Left ventricle myocardium superior (tissue), 1 donor: ENCODE measurements around the gene GLI1. TPM values are rescaled to one million over a fixed set of nuclear protein-coding genes. Genes with fewer than 3 reads are reported as not detected.
A peak's percentile ranks its signal among the peaks of the same experiment; 100 is the strongest.

Source experiments
- ATAC-seq: fragments of 200-7000 bp; cut with Tn5 transposase; one replicate; pipeline ENCODE4 v1.9.1; 2020; ENCODE audit warnings: mild to moderate bottlenecking, moderate library complexity
- DNase-seq: peaks from one replicate; pipeline ENCODE4 v3.0.0-alpha.2; 2020
- intact Hi-C: fragments of 100-400 bp; cut with micrococcal nuclease; formaldehyde crosslinking; loops from one replicate; pipeline ENCODE4 v1.11.0; 2022
- total RNA-seq: library from RNA; stranded (reverse); fragmentation: NEBNext Ultra II Directional; extraction: Animal tissue kit (Norgen Biotek cat#: 25700); gene quantifications from one replicate; pipeline ENCODE4 v1.2.1, GENCODE V29; 2021
- donor health status: DM: no; HTN: yes; CAD: no; lungs with severe emphysema.

The GLI1 gene
- total RNA-seq, 1 donor from 2014 or later = 0.37 TPM

DNA sequence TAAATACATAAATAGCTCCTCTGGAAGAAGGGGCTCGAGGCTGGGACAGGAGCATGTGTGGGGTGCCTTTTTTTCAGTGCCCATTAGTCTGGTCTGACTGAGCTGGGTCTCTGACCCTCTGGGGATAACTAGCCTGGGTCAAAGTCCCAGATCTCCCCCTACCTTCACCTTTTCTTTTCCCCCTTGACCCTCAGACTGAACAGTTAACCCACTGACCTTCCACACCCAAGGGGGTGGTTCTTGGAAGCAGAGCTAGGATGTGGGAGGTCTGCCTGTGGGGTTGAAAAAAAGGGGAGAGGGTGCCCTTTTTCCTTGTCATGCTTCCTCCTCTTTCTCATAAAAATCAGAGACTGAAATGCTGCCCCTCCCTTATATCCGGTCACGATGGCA, 925 bp upstream of the GLI1 start:
- intact Hi-C loops = no loop called here
- DNase-seq (no peak), ATAC-seq (no peak)

DNA sequence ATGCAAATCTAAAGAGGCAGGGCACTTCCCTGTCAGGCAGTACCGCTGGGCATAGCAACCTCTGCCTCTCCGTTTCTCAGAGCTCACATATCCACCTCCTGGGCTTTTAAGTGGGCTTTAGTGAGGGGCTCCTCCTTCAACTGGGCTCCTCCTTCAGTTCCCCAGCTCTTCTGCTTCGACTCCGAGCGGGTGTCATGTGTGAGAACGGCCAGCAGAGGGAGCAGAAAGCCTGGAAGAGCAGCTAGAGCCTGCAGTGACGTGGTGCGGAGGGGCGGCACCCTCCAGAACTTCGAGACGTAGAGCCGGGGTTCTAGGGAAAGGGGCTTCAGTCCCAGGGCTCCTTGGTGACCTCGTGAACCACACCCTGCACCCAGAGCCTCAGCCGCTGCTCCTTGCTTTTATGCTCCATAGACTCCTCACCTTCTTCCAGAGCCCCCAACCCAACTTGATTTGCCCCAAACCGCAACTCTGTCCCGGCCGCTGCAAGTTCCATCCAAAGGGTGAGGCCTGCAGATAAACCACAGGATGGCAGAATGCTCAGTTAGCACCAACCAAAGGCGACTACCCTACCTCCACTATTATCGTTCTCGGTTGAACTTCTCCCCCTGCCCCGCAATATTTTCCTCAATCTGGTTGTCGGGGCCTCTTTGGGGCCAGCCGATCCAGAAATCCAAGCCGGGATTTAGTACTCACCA, 383 bp upstream of the GLI1 start:
- peak; percentile 76 for ATAC-seq
- DNase-seq = peak; percentile 95
- intact Hi-C loops = no loop called here

DNA sequence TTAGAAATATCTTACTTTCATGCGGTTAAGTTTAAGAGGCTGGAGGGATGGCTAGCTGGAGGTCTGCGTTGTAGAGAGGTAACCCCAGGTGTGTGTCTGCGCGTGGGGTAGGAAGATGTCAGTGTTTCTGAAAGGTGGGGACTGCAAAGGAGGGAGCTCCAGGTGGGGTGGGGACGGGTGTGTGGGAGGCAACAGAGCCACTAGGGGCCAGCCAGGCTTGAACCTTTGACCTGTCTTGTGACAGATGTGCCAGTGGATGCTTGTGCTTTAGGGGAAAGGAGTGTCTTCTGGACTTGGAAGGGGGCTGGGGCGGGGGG, 841 bp downstream of the GLI1 start:
- DNase-seq (no peak), ATAC-seq (no peak)
- intact Hi-C loops = no loop called here

DNA sequence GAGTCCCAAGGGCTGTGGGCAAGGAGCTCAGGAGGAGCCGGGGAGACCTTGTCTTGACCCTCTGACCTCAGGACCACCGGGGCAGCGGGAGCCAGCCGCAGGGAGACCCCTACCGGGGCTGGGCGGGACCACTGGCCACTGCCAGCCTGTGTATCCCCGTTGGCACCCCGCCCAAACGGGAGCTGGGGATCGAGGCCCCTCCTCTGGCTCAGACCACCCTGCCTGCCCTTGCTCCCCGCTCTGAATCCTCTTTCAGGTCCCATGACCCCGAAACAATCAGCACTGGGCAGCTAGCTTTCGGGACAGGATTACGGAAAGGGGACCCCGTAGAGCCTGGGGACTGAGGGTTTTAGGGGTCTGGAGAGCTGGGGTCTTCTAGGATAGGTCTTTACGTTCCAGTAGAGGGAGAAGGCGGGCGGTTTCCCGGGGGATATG, 1.3 kb downstream of the GLI1 start:
- DNase-seq (peak; percentile 40), ATAC-seq (no peak)
- intact Hi-C loops = no loop called here

DNA sequence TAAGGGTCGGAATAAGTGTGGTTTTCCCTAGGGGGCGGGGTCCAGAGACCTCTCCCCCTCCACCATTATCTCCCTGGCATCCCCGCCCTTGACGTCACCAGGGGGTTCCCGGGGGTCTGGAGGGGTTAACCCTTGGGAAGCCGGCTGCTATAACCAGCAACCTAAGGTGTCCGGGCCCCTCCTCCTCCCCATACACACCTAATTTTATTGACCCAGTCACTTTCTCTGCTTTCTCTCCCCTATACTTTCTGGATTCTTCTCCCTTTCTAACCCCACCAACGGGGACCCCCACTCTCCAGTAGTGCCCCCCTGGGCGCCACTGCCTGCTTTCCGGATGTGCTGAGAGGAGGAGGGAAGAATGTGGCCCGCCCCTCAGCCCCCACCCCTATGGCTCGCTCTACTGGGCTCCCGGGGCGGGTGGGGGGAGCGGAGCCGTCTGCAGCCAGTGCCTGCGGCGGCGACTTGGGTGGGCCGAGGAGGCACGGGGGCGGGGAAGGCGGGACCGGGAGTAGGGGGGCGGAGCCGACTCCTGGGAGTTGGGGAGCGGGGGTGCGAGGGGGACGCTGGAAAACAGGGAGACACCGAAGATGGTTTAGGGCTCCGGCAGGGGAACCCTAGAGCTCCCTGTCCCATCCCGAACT, 1.8 kb downstream of the GLI1 start:
- DNase-seq (peak; percentile 79), ATAC-seq (peak; percentile 63)
- intact Hi-C loops = no loop called here

DNA sequence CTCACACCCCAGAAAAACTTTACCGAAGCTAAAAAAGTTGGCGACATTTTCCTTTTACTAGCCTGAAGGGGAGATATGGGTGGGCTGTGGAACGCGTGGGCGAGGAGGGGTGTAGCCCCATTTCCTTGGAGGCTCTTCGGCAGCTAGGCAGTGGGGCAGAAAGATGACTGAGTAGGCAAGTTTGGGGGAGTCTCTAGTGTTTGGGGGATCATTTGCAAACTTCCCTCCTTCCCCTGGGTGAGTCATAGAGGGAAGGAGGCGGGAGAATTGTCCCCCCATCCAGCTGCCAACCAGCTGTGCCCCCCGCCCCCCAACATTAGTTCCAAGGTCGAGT, 2.3 kb downstream of the GLI1 start:
- intact Hi-C loops = no loop called here
- ATAC-seq = peak; percentile 0

DNA sequence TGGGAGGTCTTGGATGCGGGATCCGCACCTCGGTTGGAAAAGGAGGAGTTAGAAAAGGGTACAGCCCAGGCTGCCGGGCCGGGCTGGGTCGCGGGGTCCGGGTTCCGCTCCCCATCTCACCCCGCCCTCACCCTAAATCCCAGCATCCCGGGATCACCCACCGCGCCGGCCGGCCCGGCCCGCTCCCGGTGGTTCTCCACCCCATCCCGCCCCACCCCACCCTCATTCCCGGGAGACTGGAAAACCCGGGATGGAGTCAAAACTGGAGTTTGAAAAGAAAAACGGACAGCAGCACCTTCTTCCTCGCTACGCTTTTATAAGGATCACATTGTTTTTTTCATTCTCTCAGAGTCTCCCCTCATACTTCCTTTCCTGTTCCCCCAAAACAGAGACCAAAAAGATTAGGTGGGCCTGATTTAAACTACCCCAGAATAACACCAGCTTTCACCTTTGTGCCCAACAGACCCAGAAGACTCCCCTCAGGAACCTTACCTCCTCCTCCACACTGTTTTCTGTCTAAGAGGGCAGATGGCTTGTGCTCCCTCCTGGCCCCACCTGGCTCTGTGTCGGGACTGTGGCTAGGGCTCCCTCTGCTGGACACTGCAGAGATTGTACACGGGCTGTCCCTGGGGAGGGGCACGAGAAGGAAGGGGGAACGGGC, 2.8 kb downstream of the GLI1 start:
- intact Hi-C loops = no loop called here
- ATAC-seq (peak; percentile 75), DNase-seq (peak; percentile 85)

More for the DNA sequence above, 2.3 kb downstream of the GLI1 start:
- no peak for DNase-seq

DNA sequence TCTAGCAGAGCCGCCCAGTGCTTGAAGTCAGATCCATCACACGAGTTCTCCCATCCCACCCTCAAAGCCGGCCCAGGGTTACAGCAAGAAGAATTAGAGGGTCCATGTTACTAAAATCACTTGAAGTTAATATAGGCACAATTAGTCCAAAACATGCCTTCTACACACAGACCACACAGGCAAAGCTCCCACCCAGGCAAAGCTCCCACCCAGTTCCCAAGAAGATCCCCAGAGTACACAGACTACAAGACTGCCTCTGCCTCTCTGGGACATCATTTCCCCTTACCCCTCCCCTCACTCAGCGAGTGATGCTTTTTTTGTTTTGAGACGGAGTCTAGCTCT, 3.3 kb downstream of the GLI1 start:
- intact Hi-C loops = no loop called here
- DNase-seq (no peak), ATAC-seq (no peak)

DNA sequence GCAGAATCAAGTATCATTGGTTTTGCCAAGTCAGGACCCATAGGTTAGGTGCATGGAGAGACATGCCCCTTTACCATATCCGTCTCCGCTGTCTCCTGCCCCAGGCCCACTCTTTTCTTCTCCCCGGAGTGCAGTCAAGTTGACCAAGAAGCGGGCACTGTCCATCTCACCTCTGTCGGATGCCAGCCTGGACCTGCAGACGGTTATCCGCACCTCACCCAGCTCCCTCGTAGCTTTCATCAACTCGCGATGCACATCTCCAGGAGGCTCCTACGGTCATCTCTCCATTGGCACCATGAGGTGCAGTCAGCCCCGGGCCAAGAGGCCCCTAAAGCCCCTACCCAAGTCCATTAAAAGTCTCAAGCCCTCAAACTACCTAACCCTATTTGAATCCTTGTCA, 5.0 kb downstream of the GLI1 start:
- DNase-seq (no peak), ATAC-seq (no peak)
- intact Hi-C loops = no loop called here

DNA sequence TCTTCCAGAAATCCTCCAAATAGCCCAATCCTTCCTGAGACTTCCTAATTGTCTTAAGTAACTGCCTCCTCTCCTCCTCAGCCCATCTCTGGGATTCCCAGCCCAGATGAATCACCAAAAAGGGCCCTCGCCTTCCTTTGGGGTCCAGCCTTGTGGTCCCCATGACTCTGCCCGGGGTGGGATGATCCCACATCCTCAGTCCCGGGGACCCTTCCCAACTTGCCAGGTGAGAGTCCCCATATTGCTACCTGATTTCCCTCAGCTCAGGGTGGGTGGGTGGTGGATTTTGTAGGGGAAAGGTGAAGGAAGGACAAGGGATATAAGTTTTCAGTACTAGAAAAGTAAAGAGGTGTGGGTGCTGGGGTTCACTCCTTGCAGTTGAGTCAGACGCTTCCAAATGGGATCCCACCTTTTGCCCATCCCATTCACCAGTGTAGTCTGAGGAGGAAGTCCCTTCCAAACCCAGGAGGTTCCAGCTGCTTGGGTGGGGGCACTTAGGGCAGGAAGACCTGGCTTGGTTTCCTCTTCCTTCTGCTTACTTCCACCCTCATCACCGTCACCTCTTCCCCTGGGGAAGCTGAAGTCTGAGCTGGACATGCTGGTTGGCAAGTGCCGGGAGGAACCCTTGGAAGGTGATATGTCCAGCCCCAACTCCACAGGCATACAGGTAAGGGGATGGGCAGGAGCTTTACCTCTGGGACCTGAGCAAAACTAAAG, 5.6 kb downstream of the GLI1 start:
- ATAC-seq = no peak
- intact Hi-C loops = no loop called here
- no peak for DNase-seq

DNA sequence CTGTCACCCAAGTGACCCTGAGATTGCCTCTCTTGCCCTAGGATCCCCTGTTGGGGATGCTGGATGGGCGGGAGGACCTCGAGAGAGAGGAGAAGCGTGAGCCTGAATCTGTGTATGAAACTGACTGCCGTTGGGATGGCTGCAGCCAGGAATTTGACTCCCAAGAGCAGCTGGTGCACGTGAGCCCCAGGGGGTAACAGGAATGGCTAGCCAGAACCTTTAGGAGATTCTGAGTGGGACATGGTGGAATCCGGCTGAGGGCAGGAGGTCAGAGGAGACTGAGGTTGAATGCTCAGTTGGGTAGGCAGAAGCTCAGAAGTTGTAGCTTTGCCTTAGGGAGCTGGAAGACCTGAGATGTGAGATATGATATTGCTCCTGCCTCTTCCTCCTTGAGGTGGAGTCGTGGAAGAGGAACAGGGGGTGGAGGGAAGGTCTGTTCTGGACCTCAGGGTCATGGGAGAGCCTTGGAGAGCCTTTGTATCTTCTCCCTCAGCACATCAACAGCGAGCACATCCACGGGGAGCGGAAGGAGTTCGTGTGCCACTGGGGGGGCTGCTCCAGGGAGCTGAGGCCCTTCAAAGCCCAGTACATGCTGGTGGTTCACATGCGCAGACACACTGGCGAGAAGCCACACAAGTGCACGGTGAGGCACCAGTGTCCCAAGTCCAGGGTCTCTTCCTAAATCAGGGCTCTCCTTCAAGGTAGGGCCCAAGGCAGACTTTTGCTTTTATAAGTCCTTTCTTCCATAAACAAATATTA, 6.3 kb downstream of the GLI1 start:
- ATAC-seq (no peak), DNase-seq (no peak)
- intact Hi-C loops = no loop called here

DNA sequence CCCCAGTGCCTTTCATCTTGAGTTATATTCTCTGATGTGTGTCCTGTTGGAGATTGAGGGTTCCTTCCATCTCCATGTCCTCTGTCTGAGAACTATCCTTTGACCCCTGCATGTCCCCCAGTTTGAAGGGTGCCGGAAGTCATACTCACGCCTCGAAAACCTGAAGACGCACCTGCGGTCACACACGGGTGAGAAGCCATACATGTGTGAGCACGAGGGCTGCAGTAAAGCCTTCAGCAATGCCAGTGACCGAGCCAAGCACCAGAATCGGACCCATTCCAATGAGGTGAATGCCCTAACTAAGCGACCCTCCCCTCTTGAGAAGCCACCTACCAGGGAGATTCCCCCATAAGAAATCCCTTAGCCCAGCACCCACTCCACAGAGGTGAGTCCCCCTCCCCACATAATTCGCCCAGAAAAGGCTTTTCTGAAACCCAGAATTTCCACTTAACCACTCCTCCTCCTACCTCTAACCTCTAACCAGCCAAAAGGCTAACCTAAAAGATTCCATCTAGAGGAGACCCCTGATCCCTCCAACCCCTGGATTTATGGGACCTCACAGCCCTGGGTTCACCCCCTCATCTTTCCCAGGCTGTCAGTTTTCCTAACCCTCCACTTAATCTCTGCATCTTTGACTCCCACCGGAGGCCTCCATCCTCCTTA, 7.8 kb downstream of the GLI1 start:
- intact Hi-C loops = no loop called here
- ATAC-seq (no peak), DNase-seq (no peak)

DNA sequence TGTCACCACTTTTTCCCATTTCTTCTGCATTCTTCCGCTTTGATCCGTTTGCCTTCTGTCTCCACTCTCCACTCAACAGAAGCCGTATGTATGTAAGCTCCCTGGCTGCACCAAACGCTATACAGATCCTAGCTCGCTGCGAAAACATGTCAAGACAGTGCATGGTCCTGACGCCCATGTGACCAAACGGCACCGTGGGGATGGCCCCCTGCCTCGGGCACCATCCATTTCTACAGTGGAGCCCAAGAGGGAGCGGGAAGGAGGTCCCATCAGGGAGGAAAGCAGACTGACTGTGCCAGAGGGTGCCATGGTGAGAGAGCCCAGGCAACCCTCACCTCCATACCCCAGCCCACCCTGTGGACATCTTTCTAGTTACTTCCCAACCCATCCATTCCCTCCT, 8.3 kb downstream of the GLI1 start:
- DNase-seq = no peak
- no peak for ATAC-seq
- intact Hi-C loops = no loop called here

DNA sequence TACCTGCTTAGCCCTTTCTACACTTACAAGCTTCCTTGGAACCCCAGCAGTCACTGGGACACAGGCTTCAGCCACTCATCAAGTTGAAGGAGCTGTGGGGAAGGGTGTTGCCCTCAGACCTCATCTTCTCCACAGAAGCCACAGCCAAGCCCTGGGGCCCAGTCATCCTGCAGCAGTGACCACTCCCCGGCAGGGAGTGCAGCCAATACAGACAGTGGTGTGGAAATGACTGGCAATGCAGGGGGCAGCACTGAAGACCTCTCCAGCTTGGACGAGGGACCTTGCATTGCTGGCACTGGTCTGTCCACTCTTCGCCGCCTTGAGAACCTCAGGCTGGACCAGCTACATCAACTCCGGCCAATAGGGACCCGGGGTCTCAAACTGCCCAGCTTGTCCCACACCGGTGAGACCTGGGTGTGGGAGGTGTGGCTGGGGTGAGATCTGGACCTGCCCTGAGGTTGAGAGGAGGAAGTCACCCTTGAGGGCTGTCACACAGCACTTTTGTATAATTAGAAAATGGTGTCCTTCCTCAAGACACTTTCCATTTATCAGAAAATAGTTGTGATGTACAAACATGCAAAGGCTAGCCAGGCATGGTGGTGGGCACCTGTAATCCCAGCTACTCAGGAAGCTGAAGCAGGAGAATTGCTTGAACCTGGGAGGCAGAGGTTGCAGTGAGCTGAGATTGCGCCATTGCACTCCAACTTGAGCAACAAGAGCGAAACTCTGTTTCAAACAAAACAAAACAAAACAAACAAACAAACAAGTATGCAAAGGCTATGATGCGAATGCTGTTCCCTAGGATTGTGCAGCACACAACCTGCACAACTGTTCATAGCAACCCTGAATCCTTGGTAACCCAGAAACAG, 9.9 kb downstream of the GLI1 start:
- no peak for ATAC-seq
- intact Hi-C loops = no loop called here
- no peak for DNase-seq

DNA sequence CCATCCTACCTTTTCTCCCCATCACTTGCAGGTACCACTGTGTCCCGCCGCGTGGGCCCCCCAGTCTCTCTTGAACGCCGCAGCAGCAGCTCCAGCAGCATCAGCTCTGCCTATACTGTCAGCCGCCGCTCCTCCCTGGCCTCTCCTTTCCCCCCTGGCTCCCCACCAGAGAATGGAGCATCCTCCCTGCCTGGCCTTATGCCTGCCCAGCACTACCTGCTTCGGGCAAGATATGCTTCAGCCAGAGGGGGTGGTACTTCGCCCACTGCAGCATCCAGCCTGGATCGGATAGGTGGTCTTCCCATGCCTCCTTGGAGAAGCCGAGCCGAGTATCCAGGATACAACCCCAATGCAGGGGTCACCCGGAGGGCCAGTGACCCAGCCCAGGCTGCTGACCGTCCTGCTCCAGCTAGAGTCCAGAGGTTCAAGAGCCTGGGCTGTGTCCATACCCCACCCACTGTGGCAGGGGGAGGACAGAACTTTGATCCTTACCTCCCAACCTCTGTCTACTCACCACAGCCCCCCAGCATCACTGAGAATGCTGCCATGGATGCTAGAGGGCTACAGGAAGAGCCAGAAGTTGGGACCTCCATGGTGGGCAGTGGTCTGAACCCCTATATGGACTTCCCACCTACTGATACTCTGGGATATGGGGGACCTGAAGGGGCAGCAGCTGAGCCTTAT, 10.8 kb downstream of the GLI1 start:
- ATAC-seq = no peak
- intact Hi-C loops = no loop called here
- DNase-seq = no peak

DNA sequence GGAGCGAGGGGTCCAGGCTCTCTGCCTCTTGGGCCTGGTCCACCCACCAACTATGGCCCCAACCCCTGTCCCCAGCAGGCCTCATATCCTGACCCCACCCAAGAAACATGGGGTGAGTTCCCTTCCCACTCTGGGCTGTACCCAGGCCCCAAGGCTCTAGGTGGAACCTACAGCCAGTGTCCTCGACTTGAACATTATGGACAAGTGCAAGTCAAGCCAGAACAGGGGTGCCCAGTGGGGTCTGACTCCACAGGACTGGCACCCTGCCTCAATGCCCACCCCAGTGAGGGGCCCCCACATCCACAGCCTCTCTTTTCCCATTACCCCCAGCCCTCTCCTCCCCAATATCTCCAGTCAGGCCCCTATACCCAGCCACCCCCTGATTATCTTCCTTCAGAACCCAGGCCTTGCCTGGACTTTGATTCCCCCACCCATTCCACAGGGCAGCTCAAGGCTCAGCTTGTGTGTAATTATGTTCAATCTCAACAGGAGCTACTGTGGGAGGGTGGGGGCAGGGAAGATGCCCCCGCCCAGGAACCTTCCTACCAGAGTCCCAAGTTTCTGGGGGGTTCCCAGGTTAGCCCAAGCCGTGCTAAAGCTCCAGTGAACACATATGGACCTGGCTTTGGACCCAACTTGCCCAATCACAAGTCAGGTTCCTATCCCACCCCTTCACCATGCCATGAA, 11.5 kb downstream of the GLI1 start:
- intact Hi-C loops = no loop called here
- ATAC-seq = no peak
- no peak for DNase-seq

DNA sequence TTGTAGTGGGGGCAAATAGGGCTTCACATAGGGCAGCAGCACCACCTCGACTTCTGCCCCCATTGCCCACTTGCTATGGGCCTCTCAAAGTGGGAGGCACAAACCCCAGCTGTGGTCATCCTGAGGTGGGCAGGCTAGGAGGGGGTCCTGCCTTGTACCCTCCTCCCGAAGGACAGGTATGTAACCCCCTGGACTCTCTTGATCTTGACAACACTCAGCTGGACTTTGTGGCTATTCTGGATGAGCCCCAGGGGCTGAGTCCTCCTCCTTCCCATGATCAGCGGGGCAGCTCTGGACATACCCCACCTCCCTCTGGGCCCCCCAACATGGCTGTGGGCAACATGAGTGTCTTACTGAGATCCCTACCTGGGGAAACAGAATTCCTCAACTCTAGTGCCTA, 12.1 kb downstream of the GLI1 start:
- ATAC-seq (no peak), DNase-seq (no peak)
- intact Hi-C loops = no loop called here
